Endothelial cell of umbilical vein (primary cell): ENCODE data around the gene ARHGEF1. TPM values are rescaled to one million over a fixed set of nuclear protein-coding genes. Genes with fewer than 3 reads are reported as not detected.
A peak's percentile ranks its signal among the peaks of the same experiment; 100 is the strongest.

ENCODE experiments used
- BruUV-seq: library from RNA; stranded (reverse); fragments of 400-500 nt; replicated peaks from 2 replicates; lab custom pipeline; 2021; lab: Mats Ljungman, UMichigan
- CTCF ChIA-PET: fragments of 300-600, 350-600 bp; sonication (Branson Sonifier 250); formaldehyde crosslinking; loops from one replicate; lab custom pipeline; 2021; ENCODE audit warnings: antibody characterized with exemption, inconsistent platforms; lab: Charles Lee
- POLR2A ChIA-PET: fragments of 300-600, 350-600 bp; sonication (Branson Sonifier 250); formaldehyde crosslinking; loops from one replicate; lab custom pipeline; 2021; ENCODE audit warnings: antibody characterized with exemption, inconsistent platforms; lab: Charles Lee
- DNase-seq: peaks from one replicate; pipeline ENCODE4 v3.0.0-alpha.2; 2011; ENCODE audit warnings: low read depth, low spot score
- FAIRE-seq: peaks from 2 replicates; lab custom pipeline; 2011; peaks lifted over from hg19 to GRCh38; lab: Jason Lieb, UNC
- H2AFZ ChIP-seq: 2 replicates; pipeline ENCODE4 v1.6.0; 2012; ENCODE audit warnings: low read depth, low read length, control low read depth, inconsistent platforms
- H3K27ac ChIP-seq: 2 replicates; pipeline ENCODE4 v1.5.1; 2011; ENCODE audit warnings: low read depth, mild to moderate bottlenecking, control low read depth, low read length, moderate library complexity; ENCODE audit not compliant: insufficient read depth
- H3K27me3 ChIP-seq, 2 experiments: 2 replicates each; pipeline versions ENCODE4 v1.6.0 to v1.6.1; 2011; ENCODE audit warnings: low read length in 2 of 2, mixed read lengths in 1 of 2; ENCODE audit not compliant: control insufficient read depth in 2 of 2, insufficient read depth in 2 of 2
- H3K36me3 ChIP-seq, 2 experiments: 2 replicates in 1 of 2; 3 replicates in 1 of 2; pipeline ENCODE4 v1.5.1; 2011; ENCODE audit warnings: low read length in 2 of 2, mild to moderate bottlenecking in 1 of 2, moderate library complexity in 1 of 2; ENCODE audit not compliant: control insufficient read depth in 2 of 2, insufficient read depth in 2 of 2; ENCODE audit errors: extremely low read depth in 1 of 2
- H3K4me1 ChIP-seq: 3 replicates; pipeline ENCODE4 v1.5.1; 2011; ENCODE audit warnings: mild to moderate bottlenecking, low read length; ENCODE audit not compliant: control insufficient read depth, insufficient read depth; ENCODE audit errors: extremely low read depth
- H3K4me2 ChIP-seq: 2 replicates; pipeline ENCODE4 v1.6.1; 2011; ENCODE audit warnings: low read length, control low read depth, mixed read lengths; ENCODE audit not compliant: insufficient read depth
- H3K4me3 ChIP-seq, 3 experiments: fragments of 200-600 bp in 1 of 3; sonication (generic), shearing (Covaris generic) in 1 of 3; replicated peaks in 1 of 3; 2 replicates each; pipeline ENCODE4 v1.5.1; 2011 to 2016; ENCODE audit warnings: control low read depth in 3 of 3, low read length in 3 of 3, mild to moderate bottlenecking in 2 of 3, inconsistent platforms in 1 of 3, low read depth in 1 of 3, moderate library complexity in 1 of 3; ENCODE audit not compliant: insufficient read depth in 1 of 3
- H3K79me2 ChIP-seq: 2 replicates; pipeline ENCODE4 v1.6.0; 2012; ENCODE audit warnings: low read length, inconsistent platforms; ENCODE audit not compliant: control insufficient read depth, insufficient read depth
- H3K9ac ChIP-seq: replicated peaks from 2 replicates; pipeline ENCODE3; 2011; ENCODE audit warnings: low read length, control low read depth; ENCODE audit not compliant: insufficient read depth; ENCODE audit errors: extremely low read depth
- H3K9me1 ChIP-seq: replicated peaks from 3 replicates; pipeline ENCODE4 v1.6.0; 2011; ENCODE audit warnings: mild to moderate bottlenecking, low read length; ENCODE audit not compliant: control insufficient read depth, insufficient read depth; ENCODE audit errors: extremely low read depth
- H3K9me3 ChIP-seq: replicated peaks from 2 replicates; pipeline ENCODE4 v1.5.1; 2012; ENCODE audit warnings: low read length, inconsistent platforms; ENCODE audit not compliant: control insufficient read depth, insufficient read depth
- H4K20me1 ChIP-seq: replicated peaks from 2 replicates; pipeline ENCODE3; 2011; ENCODE audit warnings: mild to moderate bottlenecking, low read length; ENCODE audit not compliant: control insufficient read depth, insufficient read depth; ENCODE audit errors: extremely low read depth
- EZH2 ChIP-seq: IDR thresholded peaks from 2 replicates; pipeline ENCODE4 v1.6.1; 2012; ENCODE audit warnings: borderline replicate concordance, low read depth, mild to moderate bottlenecking, moderate library complexity, low read length, inconsistent platforms; ENCODE audit not compliant: severe bottlenecking
- FOS ChIP-seq: IDR thresholded peaks from 2 replicates; pipeline ENCODE4 v1.6.1; 2011; ENCODE audit warnings: mild to moderate bottlenecking, low read length, moderate library complexity, borderline replicate concordance; ENCODE audit not compliant: insufficient read depth
- GATA2 ChIP-seq: IDR thresholded peaks from 2 replicates; pipeline ENCODE4 v1.7.0; 2011; ENCODE audit warnings: low read depth, mild to moderate bottlenecking, moderate library complexity, mixed read lengths, low read length; ENCODE audit not compliant: insufficient read length, insufficient read depth
- JUN ChIP-seq: IDR thresholded peaks from 2 replicates; pipeline ENCODE4 v1.6.1; 2011; ENCODE audit warnings: borderline replicate concordance, low read depth; ENCODE audit not compliant: insufficient read length, insufficient read depth
- MYC ChIP-seq: IDR thresholded peaks from one replicate; pipeline ENCODE4 v1.6.1; 2011; ENCODE audit warnings: mild to moderate bottlenecking, low read depth, low read length
- POLR2A ChIP-seq: IDR thresholded peaks from 2 replicates; pipeline ENCODE4 v1.6.1; 2012; ENCODE audit warnings: low read depth, mild to moderate bottlenecking, control low read depth, low read length
- POLR2AphosphoS5 ChIP-seq: IDR thresholded peaks from 2 replicates; pipeline ENCODE4 v1.6.1; 2012; ENCODE audit warnings: low read depth, mild to moderate bottlenecking, control low read depth, low read length, moderate library complexity; ENCODE audit not compliant: insufficient read depth
- dilution Hi-C: fragments of 300-500 bp; cut with MboI; formaldehyde crosslinking; loops from one replicate; pipeline ENCODE4 v1.15.0; 2019; ENCODE audit warnings: low sequenced_read_pairs; ENCODE audit not compliant: extremely low pct_ligation_motif_present
- intact Hi-C: fragments of 100-400 bp; cut with micrococcal nuclease; formaldehyde crosslinking; loops from one replicate; pipeline ENCODE4 v1.10.0; 2022
- polyA plus RNA-seq, 4 experiments: library from polyadenylated mRNA; depleted of rRNA in 3 of 4; stranded (reverse) in 3 of 4; unstranded in 1 of 4; fragments of >200 nt; gene quantifications; 2 replicates each; pipeline versions ENCODE4 v1.2.1 to v1.2.3, GENCODE V29; 2011 to 2012; ENCODE audit warnings: missing spikeins in 1 of 4
- total RNA-seq: library from RNA; stranded (reverse); gene quantifications from 2 replicates; pipeline ENCODE4 v1.2.3, GENCODE V29; 2021
- TF ChIP-seq, protein P1 (sequence below): IDR thresholded peaks from 2 replicates; pipeline ENCODE4 v1.6.1; 2011; ENCODE audit not compliant: insufficient read depth, insufficient read length
- TF ChIP-seq, protein P2 (sequence below), 2 donors: IDR thresholded peaks; 1 replicate in 1 of 2; 2 replicates in 1 of 2; pipeline ENCODE4 v1.5.1; 2011; ENCODE audit warnings: low read length in 2 of 2, mild to moderate bottlenecking in 2 of 2, moderate library complexity in 2 of 2, control low read depth in 1 of 2, inconsistent platforms in 1 of 2, low read depth in 1 of 2; ENCODE audit not compliant: insufficient read depth in 1 of 2; ENCODE audit errors: extremely low read depth in 1 of 2

Gene ARHGEF1
- total and polyA plus RNA-seq, 2 donors (not counting 3 experiments of a cell fraction or from before 2014, with no cell fraction given): 65.4 to 123 TPM

DNA sequence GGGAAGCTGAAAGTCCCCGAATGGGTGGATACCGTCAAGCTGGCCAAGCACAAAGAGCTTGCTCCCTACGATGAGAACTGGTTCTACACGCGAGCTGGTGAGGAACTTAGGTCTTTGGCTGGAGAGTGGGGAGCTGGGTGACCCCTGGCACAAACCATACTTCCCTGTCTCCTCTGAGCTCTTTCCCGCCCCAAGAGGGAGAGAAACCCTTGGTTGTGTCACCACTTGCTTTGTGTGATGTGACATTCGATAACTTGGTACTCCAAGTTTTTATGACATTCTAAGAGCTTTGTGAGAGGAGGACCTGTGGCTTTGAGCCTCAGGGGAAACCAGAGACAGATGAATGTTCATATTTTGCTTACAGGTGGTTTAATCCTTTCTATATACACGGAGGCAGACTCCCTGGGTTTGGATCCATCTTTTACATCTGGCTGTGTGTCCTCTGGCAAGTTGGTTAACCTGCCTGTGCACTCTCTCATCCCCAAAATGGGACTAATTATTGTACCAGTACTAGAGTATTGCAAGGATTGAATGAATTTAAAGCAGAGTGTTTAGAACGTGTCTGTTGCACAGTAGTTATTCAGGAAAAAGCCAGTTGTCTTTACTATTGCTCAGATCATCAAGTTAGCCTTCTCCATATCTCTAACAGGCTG lies 21.7 kb upstream of the ARHGEF1 start:
- Histone ChIP-seq H3K9me1 (no peaks in the 10 kb centered on the region), H3K27ac (peak overlapping the region; percentile 93), H3K9me3 (no peaks in the 10 kb centered on the region), H3K4me3 (peak overlapping the region; percentile 78 to 86 (median 85)), H3K79me2 (peaks cover 57% of the 10 kb centered on the region), H2AFZ (no peak overlapping the region), H3K4me1 (peaks cover 41% of the 10 kb centered on the region), H3K27me3 (no peaks in the 10 kb centered on the region), H3K36me3 (peaks cover 26 to 40% of the 10 kb centered on the region in 2 experiments), H4K20me1 (no peaks in the 10 kb centered on the region), H3K9ac (peak overlapping the region; percentile 98), H3K4me2 (peak overlapping the region; percentile 88)
- BruUV-seq: TSS peak; percentile 39
- POLR2A ChIA-PET: interaction anchor here (1.4 kb wide), 2 partner anchors 12 to 215 kb away, joined by 4 to 5 read pairs; partner anchors contain the start of gene ZNF574
- intact Hi-C loops (no loop called here), dilution Hi-C loops (no loop called here)
- TF ChIP-seq, protein P1, sequence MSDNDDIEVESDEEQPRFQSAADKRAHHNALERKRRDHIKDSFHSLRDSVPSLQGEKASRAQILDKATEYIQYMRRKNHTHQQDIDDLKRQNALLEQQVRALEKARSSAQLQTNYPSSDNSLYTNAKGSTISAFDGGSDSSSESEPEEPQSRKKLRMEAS: no peak
- TF ChIP-seq, protein P2, sequence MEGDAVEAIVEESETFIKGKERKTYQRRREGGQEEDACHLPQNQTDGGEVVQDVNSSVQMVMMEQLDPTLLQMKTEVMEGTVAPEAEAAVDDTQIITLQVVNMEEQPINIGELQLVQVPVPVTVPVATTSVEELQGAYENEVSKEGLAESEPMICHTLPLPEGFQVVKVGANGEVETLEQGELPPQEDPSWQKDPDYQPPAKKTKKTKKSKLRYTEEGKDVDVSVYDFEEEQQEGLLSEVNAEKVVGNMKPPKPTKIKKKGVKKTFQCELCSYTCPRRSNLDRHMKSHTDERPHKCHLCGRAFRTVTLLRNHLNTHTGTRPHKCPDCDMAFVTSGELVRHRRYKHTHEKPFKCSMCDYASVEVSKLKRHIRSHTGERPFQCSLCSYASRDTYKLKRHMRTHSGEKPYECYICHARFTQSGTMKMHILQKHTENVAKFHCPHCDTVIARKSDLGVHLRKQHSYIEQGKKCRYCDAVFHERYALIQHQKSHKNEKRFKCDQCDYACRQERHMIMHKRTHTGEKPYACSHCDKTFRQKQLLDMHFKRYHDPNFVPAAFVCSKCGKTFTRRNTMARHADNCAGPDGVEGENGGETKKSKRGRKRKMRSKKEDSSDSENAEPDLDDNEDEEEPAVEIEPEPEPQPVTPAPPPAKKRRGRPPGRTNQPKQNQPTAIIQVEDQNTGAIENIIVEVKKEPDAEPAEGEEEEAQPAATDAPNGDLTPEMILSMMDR (IDR thresholded peaks at IDR 0.05; ENCODE audit: extremely low read depth in 1 of 2, insufficient read depth in 1 of 2, low read depth in 1 of 2, low read length in 2 of 2): no peak
- TF ChIP-seq POLR2AphosphoS5: no peak
- TF ChIP-seq JUN: no peak
- TF ChIP-seq MYC: no peak
- no peak for TF ChIP-seq POLR2A
- no peak for TF ChIP-seq GATA2
- no peak for TF ChIP-seq EZH2
- no peak for TF ChIP-seq FOS
- CTCF ChIA-PET: interaction anchor here (4.0 kb wide), 1 partner anchor 12 kb away, joined by 18 read pairs; no protein-coding TSS in a partner anchor
- FAIRE-seq (no peak), DNase-seq (no peak)
